Choroid plexus epithelial cell (primary cell): ENCODE data around the gene C4orf54.

Experiments
- DNase-seq: peaks from one replicate; pipeline ENCODE4 v3.0.0-alpha.2; 2010; ENCODE audit warnings: low read depth
- H3K4me3 ChIP-seq: 2 replicates; pipeline ENCODE4 v1.5.1; 2011; ENCODE audit warnings: low read depth, mild to moderate bottlenecking, control low read depth, low read length, moderate library complexity
- CTCF ChIP-seq: conservative IDR thresholded peaks from 2 replicates; pipeline ENCODE4 v1.5.1; 2011; ENCODE audit warnings: low read depth, mild to moderate bottlenecking, control low read depth, inconsistent platforms, low read length, moderate library complexity

The C4orf54 gene

GRCh38 chr4:99628040-99628439 lies 29.6 kb downstream of the C4orf54 start:
- no peak for DNase-seq
- no peak for TF ChIP-seq CTCF
- H3K4me3 ChIP-seq = no peak overlapping the region

DNA sequence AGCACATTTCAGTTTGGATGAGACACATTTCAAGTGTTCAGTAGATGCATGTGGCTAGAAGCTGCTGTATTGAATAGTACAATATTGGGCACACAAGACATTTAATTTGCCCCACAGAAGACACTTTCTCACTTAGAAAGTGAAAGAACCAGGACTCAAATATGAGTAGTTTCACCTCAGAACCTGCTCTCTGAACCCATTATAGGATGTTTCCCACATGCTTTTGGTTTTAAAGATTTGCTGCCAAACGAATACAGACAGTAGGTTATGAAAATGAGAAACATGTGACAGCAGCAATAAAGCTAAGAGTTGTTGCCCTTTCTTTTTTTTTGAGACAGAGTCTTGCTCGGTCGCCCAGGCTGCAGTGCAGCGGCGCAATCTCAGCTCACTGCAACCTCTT lies 32.3 kb downstream of the C4orf54 start:
- no peak for TF ChIP-seq CTCF
- no peak overlapping the region for H3K4me3 ChIP-seq
- DNase-seq = no peak

GRCh38 chr4:99624141-99624719 lies 33.4 kb downstream of the C4orf54 start:
- DNase-seq = no peak
- TF ChIP-seq CTCF = no peak

DNA sequence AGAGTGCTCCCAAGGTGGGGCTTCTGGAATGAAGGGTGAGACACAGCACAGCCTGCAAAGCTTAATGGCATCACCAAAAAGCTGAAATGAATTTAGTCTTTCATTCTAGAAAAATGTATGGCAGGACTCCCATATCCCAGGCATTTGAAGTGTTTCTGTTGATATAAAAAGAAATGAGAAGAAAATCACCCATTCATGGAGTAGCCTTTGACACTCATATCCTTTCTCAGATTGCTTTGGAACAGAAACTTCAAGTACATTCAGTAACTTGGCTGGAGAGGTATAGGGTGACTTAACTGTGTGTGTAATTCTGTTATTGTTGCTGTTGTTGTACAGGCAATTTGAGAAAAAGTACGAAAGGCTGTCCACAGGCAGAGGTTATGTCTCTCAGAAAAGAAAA lies 35.3 kb downstream of the C4orf54 start:
- H3K4me3 ChIP-seq = no peak overlapping the region
- no peak for DNase-seq
- no peak for TF ChIP-seq CTCF

More at GRCh38 chr4:99624141-99624719, 33.4 kb downstream of the C4orf54 start:
- no peak overlapping the region for H3K4me3 ChIP-seq

DNA sequence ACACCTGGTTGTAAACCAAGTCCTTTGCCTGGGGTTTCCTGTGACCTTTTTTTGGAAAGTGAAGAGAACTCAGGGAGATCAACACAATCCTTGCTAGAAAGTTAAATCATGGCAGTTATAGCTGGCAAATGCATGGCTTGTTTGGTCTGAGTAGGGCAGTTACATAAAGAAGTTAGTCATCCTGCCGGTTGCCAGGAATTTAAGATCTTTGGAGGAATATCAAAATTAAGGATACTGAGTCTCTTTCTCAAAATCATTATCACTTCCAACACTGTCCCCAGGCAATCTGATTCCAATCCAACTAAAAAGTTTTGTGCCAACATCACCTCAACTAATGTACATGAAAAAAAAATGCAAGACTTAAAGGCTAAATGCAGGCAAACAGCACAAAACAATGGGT lies 40.3 kb downstream of the C4orf54 start:
- no peak overlapping the region for H3K4me3 ChIP-seq
- no peak for TF ChIP-seq CTCF
- no peak for DNase-seq

DNA sequence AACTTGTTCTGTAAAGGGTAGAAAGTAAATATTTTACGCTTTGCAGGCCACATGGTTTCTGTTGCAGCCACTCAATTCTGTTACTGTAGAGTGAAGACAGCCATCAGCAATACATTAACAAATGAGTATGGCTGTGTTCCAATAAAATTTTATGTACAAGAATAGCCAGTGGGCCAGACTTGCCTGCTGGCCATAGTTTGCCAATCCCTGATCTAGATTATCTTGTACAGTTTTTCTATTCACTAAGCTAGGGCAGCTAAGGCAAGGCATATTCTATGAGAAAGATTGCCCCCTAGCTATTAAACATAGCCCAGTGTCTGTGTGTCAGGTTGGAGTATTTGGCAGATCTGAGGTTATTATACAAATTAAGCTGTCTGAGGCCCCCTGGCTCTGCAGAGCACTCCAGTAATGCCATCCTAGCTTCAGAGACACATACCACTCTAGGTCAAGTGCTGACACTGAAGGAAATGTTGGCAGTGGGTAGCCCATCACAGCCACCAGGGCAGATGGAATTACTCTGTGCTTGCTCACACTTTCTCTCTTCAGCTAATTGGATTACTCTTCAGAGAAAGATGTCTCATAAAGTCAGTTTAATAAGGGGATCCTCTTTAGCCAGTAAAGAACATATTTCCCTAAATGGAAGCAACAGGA lies 42.3 kb downstream of the C4orf54 start:
- no peak for DNase-seq
- no peak for TF ChIP-seq CTCF
- no peak overlapping the region for H3K4me3 ChIP-seq

DNA sequence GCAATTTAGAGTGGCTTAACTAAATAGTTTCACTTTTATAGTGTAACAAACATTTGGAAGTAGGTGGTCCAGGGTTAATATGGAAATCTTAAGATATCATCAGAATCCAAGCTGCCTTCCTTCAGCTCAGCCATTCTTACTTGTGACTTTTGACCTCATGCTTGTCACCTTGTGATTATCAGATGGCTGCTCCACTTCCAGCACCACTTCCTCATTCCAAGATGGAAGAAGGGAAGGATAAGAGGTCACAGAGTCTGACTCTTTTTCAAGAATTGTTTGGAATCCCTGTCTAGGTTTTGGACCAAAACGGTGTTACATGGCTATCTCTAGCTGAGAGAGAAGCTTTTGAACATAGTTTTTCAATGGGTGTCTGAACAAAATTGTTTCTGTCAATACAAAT lies 43.1 kb downstream of the C4orf54 start:
- no peak for DNase-seq
- TF ChIP-seq CTCF = no peak
- no peak overlapping the region for H3K4me3 ChIP-seq
